GM18907 (cell line): ENCODE data around the gene ABCB10.
"Not testable (repeated sequence)": the region's sequence is repeated elsewhere in the genome, so short reads cannot be mapped to it uniquely, and the experiment has no call there.

Source experiments
- ATAC-seq: cut with Tn5 transposase; IDR thresholded peaks from one replicate; pipeline ENCODE4 v1.9.1; 2021; ENCODE audit warnings: mild to moderate bottlenecking, moderate library complexity; ENCODE audit not compliant: unreplicated experiment

ABCB10 gene

DNA sequence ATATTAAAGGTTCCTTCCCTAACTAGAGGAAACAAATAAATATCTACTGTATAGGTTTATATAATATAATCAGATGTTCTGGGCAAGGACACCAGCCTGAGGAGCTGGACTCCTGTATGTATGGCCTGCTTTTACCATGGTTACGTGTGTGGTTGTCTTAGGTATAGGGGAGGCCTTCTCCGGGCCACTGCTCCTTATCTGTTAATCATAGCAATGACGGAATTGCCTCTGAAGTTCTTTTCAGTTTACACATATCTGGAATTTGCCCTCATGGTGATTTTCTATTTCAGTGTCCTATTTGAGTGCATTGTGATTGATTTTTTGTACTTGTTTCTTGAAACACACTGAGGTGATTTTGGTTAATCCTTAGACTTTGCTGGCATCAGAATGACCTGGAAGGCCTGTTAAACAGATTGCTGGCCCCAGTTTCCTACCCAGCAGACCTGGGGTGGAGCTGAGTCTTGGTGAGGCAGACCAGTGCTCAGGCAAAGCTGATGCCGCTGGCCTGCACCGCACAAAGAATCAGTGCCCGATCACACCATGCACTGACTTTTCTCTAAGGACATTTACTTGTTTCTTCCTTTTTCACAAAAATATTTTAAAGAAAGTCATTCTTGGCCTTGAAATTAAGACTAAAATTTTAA is 18.5 kb downstream of the ABCB10 start:
- no peak for ATAC-seq

DNA sequence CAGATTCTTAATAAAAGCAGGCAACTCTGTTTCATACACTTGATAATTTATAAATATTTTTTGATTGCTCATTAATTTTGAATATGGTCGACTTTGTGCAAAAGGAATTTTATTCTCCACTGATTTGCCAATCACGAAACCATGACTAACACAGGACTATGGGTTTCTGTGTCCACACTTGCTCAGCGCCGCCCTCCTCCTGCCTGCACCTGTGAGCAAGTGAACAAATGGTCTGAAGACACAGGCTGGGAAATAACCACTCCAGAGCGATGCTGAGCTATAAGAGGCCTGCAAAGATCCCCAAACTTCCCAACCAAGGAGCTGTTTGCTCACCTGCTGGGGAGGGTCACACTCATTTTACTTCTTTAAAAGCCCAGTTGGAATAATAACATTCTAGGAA is 19.6 kb downstream of the ABCB10 start:
- no peak for ATAC-seq

DNA sequence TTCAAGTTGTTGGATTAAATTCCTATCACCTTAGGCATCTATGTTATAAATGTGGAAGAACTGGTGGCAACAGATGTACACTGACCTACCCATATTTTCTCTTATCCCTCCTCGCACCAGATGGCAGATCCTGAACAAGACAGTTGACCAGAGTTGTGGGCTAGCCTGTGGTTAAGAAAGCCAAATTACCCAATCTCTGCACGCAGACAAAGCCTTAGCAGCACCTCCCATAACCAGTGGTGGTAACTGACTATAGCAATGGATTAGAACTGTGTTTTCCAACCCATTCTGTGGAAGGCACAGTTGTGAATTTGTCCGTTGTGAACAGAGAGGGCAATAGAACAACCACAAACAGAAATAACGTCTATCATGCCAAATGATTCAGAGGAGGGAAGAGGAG is 20.6 kb downstream of the ABCB10 start:
- no peak for ATAC-seq

DNA sequence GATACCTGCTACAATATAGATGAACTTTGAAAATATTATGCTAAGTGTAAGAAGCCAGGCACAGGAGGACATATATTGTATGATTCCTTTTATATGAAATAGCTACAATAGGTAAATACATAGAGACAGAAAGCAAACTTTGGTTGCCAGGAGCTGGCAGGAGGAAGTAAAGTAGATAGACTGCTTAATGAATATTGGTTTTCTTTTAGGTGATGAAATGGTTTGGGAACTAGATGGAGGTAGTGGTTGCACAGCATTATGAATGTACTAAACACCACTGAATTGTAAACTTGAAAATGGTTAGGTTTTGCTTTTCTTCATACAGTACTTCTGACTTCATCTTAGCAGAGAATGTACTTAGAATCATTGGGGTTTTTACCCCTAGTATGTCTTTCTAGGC is 21.5 kb downstream of the ABCB10 start:
- ATAC-seq: no peak

DNA sequence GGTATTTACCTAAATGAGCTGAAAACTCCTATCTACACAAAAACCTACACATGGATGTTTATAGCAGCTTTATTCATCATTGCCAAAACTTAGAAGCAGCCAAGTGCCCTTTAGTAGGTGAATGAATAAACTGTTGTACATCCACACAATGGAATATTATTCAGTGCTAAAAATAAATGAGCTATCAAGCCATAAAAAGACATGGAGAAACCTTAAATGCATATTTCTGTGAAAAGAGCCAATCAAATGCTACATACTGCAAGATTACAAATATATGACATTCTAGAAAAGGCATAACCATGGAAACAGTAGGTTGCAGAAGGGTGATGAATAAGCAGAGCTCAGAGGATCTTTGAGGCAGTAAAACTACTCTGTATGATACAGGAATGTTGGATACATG is 23.3 kb downstream of the ABCB10 start:
- ATAC-seq: no peak

DNA sequence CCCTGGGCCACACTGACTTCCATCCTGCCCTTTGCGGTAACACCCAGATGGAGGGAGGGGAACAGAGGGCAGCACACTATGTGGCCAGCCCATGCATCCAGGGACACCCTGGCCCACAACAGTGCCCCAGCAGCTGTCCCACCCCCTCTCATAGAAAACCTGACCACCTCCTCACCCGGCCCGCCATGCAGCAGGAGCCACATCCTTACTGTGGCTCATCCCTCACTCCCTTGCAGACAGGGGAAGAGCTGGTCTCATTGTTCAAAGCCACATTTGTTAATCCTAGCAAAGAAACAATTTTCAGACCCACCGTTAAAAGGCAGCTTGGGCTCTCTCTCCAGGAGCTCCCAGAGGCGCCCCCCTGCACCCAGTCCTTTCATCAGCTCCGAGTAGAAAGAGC is 27.2 kb downstream of the ABCB10 start:
- ATAC-seq: no peak

DNA sequence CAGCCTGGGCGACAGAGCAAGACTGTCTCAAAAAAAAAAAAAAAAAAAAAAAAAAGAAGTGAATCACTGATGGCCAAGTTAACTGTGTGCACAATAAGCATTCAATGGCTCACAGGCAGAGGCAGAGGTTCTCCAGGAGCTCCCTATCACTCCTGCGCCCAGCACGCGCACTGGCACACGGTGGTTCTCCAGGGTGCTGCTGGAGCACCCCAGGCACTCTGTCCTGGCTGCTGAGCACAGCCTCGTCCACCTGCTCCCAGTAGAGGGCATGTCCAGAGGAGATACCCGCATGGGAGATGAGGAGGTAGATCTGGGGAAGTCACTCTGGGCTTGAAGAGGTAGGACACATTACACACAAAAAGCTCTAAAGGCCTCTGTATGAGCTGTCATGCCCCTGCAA is 28.9 kb downstream of the ABCB10 start:
- ATAC-seq: no peak

DNA sequence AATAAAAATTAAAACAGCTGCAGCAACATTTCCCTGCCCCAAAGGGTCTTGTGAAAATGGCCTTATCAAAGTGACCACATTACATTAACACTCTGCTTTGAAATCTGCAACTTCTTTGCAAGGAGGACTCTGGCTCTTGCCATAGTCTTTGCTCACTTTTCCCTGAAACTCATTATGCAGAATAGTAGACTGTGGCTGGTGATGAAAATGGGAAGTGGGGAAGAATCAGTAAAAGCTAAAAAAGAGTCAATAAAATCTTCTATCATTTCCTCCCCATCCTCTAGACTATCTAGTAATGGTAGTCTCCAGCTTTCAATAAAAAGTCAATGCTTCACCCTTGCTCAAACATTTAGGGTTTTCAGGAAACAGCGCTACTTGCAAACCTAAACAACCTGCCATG is 31.8 kb downstream of the ABCB10 start:
- no peak for ATAC-seq

DNA sequence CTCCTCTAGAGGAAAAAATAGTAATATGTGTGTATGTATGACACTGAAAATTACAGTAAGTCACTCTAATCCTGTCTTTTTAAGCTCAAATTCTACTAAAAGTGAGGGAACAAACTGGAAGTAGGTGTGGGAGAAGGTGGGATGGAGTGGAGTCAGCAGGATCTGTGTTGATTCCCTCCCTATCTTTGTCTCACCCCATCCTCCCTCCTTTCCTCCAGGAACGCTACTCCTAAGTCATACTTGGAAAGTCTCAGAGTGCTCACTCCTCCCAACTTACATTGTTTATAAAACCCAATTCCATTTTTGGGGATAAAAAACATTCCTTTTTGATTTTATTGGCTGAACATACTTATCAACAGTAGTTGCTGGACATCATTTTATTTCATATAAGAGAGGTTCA is 35.5 kb downstream of the ABCB10 start:
- no peak for ATAC-seq

DNA sequence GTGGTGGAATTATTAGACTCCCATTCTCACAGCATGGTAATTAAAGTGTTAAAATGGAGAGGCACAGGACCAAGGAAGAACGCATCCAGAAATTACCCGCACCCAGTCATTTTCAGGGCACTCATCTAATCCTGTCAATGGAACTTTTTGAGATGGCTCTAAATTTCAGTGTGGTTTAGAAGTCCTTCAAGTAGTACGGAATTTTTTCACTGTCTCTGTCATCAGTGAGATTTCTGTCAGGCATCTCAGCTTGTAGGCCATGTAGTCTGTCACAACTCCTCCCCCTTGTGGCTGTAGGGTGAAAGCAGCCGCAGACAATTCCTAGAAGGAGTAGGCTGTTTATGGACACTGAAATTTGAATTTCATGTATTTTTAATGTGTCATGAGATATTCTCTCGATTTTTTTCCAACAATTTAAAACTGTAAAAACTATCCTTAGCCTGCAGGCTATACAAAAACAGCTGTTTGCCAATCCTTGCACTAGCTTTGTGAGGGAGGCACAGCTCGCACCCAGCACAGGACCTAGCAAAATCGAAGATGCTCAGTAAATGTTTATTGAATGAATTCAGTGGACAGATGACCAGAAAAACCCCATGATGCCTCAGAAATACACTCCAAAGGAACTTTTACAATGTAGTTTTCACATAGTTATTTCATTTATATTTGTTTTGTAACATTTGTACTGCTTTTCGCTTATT is 43.8 kb downstream of the ABCB10 start:
- ATAC-seq: peak; percentile 77

DNA sequence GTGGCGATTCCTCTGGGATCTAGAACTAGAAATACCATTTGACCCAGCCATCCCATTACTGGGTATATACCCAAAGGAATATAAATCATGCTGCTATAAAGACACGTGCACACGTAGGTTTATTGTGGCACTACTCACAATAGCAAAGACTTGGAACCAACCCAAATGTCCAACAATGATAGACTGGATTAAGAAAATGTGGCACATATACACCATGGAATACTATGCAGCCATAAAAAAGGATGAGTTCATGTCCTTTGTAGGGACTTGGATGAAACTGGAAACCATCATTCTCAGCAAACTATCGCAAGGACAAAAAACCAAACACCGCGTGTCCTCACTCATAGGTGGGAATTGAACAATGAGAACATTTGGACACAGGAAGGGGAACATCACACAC is 46.9 kb downstream of the ABCB10 start:
- ATAC-seq: not testable (repeated sequence)

DNA sequence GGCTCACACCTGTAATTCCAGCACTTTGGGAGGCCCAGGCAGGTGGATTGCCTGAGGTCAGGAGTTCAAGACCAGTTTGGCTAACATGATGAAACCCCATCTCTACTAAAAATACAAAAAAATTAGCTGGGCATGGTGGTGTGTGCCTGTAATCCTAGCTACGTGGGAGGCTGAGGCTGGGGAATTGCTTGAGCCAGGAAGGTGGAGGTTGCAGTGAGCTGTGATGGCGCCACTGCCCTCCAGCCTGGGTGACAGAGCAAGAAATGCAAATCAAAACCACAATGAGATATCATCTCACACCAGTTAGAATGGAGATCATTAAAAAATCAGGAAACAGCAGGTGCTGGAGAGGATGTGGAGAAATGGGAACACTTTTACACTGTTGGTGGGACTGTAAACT is 47.3 kb downstream of the ABCB10 start:
- not testable (repeated sequence) for ATAC-seq

DNA sequence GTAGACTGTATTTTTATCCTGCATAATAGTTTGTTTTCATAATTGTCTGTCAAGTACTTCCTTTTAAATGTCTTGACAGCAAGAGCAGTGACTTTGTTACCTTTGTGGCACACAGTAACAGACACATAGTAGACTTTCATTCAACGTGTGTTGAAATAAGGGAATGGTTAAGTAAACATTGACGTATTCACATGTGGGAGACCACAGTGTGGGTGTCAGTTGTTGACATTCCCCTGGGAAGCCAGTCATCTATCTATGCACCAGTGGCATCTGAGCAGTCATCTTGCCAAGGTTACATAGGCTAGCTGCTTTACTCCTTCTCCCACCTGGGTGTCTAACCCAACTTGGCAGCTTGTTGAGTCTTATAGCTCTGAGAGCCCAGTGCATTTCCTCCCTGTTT is 48.9 kb downstream of the ABCB10 start:
- no peak for ATAC-seq

DNA sequence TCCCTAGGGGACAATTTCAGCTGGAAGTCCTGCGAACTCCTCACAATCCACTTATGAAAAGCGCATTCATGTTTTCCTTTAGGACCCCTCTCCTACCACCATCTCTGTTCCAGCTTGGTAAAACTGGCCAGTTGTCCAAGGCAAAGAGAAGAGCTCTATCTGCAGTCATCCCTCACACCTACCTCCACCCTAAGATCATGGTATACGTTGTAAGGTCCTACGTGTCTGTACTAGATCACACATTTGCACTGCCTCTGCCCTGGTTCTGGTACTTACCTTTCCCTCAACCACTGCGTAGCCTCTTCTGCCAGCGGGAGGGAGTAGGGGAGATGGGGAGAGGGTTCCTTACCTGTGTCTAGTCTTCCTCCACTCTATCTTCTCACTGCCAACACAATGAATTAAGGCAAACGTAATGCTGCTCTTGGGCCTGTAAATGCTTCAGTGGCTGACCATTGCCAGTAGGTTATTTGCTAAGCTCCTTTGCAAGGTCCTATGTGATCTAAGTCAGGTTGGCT is 49.6 kb downstream of the ABCB10 start:
- ATAC-seq: no peak

DNA sequence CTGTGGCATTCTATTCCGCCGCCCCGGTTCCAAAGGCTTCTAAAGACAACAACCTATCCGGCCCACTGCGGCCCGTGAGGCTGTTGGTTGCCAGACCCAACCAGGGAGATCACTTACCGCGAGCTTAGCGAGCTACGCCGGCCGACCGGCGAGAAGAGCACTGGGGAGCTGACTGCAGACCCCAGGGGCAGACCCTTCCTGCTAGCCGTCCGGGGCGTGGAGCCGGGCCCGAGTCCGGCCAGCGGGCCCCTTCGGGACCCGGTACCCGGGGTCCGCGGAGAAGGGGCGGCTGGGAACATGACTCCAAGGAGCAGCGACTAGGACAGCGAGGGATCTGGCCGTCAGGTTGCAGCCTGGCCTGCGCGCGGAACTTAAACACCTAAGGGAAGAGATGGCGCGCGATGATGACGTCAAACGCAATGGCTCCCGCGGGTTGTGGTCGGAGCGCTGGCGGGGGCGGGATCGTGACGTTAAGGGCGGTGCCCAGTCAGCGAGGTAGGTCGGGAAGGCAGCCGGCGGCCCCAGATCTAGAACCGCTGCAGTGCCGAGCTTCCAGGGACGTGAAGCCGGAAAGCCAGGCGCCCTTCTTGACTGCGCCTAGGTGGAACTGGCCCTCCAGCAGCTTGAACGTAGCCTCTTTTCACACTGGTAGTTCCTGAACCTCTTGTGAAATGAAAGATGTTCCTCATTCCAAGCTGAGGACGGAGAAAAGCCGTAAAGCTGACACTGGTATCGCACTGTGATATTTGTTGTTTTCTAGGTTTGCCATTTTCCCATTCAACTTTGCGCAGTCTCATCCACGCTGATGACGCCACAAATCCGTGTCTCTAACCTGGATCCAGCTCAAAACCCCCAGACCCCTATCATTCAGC is 50.3 kb downstream of the ABCB10 start, which contains the start of gene NUP133:
Gene NUP133 (minus strand): TSS at position 391 of the 872 bp plus-strand sequence. CDS start 92 bp downstream, at position 299.
- ATAC-seq: peak; percentile 93

DNA sequence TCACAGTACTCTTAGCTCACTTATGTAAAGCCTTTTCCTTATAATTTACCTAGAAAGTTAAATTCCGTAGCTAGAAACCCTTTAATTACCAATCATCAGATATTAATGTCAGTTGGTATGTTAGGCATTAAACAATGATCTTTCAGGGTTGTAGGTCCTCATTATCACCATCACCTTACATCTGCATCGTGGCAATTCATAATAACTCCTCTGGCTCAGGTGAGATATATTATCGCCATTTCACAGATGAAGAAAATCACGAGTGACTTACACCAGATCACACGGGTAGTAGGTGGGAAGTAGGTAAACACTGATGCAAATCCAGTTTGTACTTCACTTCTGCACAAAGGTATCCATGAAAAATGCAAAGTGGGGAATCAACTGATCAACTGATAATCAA is 51.0 kb downstream of the ABCB10 start:
- no peak for ATAC-seq

DNA sequence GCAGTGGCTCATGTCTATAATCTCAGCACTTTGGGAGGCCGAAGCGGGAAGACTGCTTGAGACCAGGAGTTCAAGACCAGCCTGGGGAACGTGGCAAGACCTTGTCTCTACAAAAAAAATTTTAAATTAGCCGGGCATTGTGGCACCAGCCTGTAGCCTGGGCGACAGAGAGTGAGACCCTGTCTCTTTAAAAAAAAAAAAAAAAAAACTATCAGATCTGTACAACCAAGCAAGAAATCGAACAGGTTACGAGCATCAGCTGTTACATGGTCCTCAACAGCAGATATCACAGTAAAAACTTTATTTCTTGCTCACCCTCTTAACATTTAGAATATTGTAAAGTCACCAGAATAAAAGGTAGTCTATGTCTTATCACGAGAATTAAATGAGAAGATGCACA is 51.9 kb downstream of the ABCB10 start:
- no peak for ATAC-seq

DNA sequence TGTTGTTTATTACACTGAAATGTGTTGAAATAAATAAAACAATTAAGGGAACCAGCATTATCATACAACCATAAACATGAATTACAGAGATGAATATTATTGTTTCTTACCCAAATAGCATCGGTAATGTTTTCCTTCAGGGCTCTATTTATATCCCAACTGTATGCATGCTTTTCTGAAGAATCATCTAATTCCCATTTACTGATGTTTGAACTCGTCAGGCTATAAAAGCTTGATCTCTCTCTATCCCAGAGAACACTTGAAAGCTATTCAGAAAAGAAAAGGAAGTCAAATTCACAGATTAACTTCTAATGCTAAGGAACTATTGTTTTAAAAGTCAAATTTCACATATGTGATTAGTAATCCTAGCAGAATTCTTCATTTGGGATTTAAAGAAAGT is 62.7 kb downstream of the ABCB10 start:
- no peak for ATAC-seq

DNA sequence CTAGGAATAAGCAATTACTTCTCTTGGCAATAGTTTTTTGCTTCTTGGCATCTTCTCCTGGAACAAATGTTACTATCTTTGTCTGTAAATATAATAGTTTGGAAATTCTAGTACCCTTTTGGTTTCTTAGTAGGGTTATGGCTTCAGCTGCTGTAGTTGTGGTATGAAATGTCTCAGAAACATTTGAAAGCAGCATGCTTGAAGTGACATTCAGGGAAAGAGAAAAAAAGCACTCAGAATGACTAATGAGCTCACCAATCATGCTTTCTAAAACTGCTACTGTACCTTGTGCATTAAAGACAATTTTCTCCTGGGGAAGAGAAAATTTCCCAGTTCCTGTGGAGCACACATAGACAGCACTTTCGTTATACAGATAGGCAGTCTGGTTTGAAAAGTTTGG is 71.3 kb downstream of the ABCB10 start:
- no peak for ATAC-seq

DNA sequence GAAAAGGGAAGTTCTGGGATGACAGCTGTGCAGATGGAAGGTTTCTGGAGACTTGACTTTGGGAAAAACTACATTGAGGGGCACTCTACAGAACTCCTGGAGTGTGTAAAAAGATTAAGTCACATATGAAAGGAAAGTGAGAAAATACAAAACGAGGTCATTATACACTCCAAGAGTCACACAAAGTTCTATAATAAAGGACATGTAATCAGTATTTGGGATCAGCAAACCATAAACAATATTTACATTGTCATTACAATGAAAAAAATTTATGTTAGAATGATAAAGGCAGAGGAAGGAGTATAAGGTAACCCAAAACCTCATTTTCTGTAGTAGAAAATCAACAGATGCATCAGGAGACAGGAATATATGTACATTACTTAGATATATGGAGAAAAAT is 73.2 kb downstream of the ABCB10 start:
- ATAC-seq: no peak

DNA sequence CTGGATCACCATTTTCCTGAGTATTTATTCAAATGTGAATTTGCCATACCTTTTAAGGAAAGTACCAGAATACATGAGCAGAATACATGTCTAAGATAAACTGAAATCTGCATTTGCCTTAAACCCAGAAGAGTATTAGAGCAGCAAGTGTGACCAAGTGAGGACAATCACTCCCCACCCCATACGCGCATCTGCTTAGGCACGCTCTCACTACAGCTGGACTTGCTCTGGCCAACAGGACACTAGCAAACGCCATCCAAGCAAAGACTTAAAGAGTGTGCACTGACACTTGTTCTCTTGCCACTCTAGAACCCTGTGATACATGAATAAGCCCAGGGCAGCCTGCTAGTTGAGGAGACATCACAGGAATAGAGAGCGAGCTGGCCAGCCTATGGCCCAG is 76.0 kb downstream of the ABCB10 start:
- no peak for ATAC-seq

DNA sequence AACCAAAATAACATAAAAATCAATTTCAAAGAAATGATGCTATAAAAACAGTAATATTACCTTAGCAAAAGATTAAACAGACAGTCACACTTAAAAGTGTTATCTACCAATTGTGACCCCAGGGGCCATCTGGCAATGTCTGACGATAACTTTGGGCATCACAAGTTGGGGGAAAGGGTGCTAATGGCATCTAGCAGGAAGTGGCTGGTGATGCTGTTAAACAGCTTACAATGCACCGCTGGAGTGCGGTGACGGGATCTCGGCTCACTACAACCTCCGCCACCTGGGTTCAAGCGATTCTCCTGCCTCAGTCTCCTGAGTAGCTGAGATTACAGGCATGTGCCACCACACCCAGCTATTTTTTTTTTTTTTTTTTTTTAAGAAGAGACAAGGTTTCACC is 78.0 kb downstream of the ABCB10 start:
- ATAC-seq: peak; percentile 40
